Fibroblast of the aortic adventitia (primary cell): Measurements from ENCODE around the gene PHKA2. TPM values are rescaled to one million over a fixed set of nuclear protein-coding genes. Genes with fewer than 3 reads are reported as not detected.

Source experiments
- DNase-seq: peaks from one replicate; pipeline ENCODE4 v3.0.0-alpha.2; 2010; ENCODE audit warnings: low read depth
- H3K4me3 ChIP-seq: 2 replicates; pipeline ENCODE4 v1.5.1; 2011; ENCODE audit warnings: low read depth, mild to moderate bottlenecking, control low read depth, low read length, moderate library complexity
- CTCF ChIP-seq: IDR thresholded peaks from 2 replicates; pipeline ENCODE4 v1.5.1; 2011; ENCODE audit warnings: mild to moderate bottlenecking, low read length, control low read depth, inconsistent platforms; ENCODE audit not compliant: insufficient read depth
- total RNA-seq: library from RNA; depleted of rRNA; stranded (reverse); fragments of >200 nt; gene quantifications from 2 replicates; pipeline ENCODE4 v1.2.3, GENCODE V29; 2012; ENCODE audit warnings: low replicate concordance

The PHKA2 gene
- total RNA-seq, 1 donor: 9.2 TPM

- no peak for TF ChIP-seq CTCF
- H3K4me3 ChIP-seq: no peak overlapping the region
- no peak for DNase-seq
These were observed 21.6 kb downstream of the PHKA2 start for GRCh38 chrX:18962329-18962728.

GRCh38 chrX:18961686-18962085 is 22.2 kb downstream of the PHKA2 start:
- no peak for TF ChIP-seq CTCF
- peak; percentile 22 for DNase-seq
- H3K4me3 ChIP-seq: no peak overlapping the region

- H3K4me3 ChIP-seq: no peak overlapping the region
- DNase-seq: no peak
- TF ChIP-seq CTCF: no peak
These were observed 27.4 kb downstream of the PHKA2 start for GRCh38 chrX:18956303-18957032.

- H3K4me3 ChIP-seq: no peak overlapping the region
- DNase-seq: no peak
- no peak for TF ChIP-seq CTCF
These were observed 28.2 kb downstream of the PHKA2 start for GRCh38 chrX:18955676-18956075.

- DNase-seq: no peak
- TF ChIP-seq CTCF: no peak
- H3K4me3 ChIP-seq: no peak overlapping the region
These were observed 32.9 kb downstream of the PHKA2 start for GRCh38 chrX:18951032-18951431.

- H3K4me3 ChIP-seq: no peak overlapping the region
- no peak for DNase-seq
- TF ChIP-seq CTCF: no peak
These were observed 34.0 kb downstream of the PHKA2 start for GRCh38 chrX:18949944-18950301.
